HG03520 (cell line): ENCODE results near the gene ADGB.
"Not testable (repeated sequence)": the region's sequence is repeated elsewhere in the genome, so short reads cannot be mapped to it uniquely, and the experiment has no call there.

Experiments used
- ATAC-seq: cut with Tn5 transposase; IDR thresholded peaks from one replicate; pipeline ENCODE4 v1.9.1; 2021; ENCODE audit warnings: mild to moderate bottlenecking, moderate library complexity; ENCODE audit not compliant: unreplicated experiment

The ADGB gene

GRCh38 chr6:146814148-146814750 lies 215.5 kb downstream of the ADGB start:
- ATAC-seq, result no peak

DNA sequence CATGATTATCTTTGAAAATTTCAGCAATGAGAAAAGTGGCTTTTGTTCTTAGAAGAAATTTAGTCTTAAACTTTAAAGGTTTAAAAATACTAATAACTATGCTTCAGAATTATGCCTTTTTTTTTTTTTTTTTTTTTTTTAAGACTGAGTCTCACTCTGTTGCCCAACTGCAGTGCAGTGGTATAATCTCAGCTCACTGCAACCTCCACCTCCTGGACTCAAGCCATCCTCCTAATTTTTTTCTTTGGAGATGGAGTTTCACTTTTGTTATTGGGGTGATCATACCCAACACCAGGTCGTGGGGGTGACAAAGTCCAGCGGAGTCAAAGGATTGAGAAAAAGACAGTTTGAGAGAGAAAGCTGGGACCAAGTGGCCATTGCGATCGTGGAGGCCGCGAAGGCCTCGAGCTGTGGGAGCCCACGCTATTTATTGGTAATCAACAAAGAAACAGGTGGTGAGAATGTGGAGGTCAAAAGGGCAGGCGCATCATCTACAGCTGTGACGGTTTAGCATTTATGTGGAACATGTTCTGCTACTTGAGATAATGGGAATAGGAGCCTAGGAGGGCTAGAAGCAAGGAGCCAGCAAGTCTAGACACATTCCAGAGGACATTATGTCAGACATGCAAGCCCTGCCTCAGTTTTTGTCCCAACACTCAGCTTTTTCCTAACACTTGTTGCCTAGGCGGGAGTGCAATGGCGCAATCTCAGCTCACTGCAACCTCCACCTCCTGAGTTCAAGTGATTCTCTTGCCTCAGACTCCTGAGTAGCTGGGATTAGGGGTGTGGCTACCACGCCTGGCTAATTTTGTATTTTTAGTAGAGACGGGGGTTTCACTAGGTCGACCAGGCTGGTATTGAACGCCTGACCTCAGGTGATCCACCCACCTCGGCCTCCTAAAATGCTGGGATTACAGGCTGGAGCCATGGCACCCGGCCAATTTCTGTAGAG lies 217.0 kb downstream of the ADGB start:
- ATAC-seq, result not testable (repeated sequence)

DNA sequence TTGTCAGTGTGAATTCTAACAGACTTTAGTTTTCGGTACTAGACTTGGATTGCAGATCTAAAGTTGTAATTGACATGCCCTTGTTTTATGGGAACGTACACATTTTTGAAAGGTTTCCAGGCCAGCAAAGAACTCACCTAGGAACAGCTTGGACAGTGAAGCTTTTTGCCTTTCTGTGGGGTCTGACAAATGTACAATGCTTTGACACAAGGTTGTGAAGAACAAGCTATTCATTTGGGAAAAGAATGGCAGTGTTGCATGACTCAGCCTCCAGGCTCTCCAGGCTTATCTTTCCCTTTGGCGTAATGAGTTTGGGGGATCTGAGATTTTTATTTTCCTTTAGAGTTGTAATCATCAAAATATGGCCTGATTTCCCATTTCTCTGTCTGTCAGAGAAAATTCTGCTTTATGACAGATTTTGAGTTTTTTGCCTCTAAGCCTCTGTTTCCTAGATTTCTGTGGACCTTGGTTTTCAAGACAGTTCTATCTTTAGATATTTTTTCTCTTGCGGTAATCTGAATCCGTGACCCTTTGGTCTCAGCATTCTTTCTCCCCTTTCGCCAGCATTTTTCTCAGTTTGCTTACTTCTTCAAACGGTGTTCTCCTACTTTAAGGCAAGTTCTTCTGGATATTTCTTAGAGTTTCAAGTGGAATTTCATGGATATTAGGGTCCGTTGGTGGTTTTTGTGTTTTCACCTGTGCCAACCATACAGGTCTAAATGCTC lies 221.0 kb downstream of the ADGB start:
- ATAC-seq, result no peak

- no peak for ATAC-seq
These were observed 228.6 kb downstream of the ADGB start for GRCh38 chr6:146827216-146827928.

- ATAC-seq, result no peak
These were observed 231.2 kb downstream of the ADGB start for GRCh38 chr6:146829792-146830565.

GRCh38 chr6:146833157-146833556 lies 234.4 kb downstream of the ADGB start:
- ATAC-seq, result no peak

DNA sequence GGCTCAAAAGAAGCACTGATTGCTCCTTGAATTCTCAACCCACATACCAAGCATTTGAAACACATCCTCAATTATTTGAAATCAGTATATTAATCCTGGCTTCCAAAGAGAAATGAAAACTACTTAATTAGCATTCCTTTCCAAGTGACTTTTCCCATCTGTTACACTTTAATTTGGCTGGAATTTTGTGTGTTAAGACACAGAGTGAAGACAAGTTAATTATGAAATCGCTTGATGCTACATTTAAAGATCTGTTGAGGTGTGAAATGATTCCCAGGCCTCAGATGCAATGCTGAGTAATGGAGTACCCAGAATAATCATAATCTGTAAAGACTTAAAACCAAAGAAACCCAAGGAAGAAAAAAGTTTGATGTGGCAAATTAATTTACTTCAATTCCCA lies 241.4 kb downstream of the ADGB start:
- ATAC-seq, result no peak

- no peak for ATAC-seq
These were observed 241.9 kb downstream of the ADGB start for GRCh38 chr6:146840641-146841040.

- no peak for ATAC-seq
These were observed 248.7 kb downstream of the ADGB start for GRCh38 chr6:146847426-146847825.

DNA sequence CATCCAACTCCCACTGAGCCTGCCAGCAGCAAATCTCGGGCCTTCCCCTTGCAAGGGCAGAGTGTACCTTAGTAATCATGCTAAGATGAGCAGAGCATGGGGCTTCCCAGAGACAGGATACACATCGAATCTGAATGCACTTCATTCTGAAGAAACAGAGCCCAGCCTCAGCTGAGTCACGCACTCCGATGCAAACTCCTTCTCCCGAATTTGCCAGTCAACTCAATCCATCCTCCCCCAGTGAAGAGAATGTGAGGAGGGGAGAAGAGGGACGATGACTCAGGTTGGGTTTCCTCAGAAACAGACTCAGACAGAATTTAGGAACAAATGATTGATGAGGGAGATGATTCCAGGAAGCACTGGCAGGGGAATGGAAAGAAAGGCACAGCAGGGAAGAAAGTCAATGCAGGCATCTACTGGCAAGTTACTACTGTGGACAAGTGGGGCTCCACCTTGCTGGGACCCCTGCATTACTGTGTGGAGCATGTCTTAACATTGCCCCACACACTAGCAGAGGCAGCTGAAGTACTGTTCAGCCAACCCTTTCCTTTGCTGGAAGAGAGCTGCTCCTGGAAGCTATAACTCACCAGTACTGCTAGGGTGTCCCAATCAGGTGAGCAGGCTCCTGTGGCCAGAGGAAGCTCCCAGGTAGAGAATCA lies 251.6 kb downstream of the ADGB start:
- ATAC-seq, result no peak

GRCh38 chr6:146850981-146851380 lies 252.2 kb downstream of the ADGB start:
- ATAC-seq, result no peak

GRCh38 chr6:146851837-146852236 lies 253.1 kb downstream of the ADGB start:
- ATAC-seq, result no peak

- not testable (repeated sequence) for ATAC-seq
These were observed 255.9 kb downstream of the ADGB start for GRCh38 chr6:146854521-146855255.

- ATAC-seq, result no peak
These were observed 257.1 kb downstream of the ADGB start for GRCh38 chr6:146855889-146856288.

- peak; percentile 54 for ATAC-seq
These were observed 257.5 kb downstream of the ADGB start for GRCh38 chr6:146856296-146856695.

GRCh38 chr6:146857180-146857979 lies 258.6 kb downstream of the ADGB start:
- peak; percentile 92 for ATAC-seq

- ATAC-seq, result peak; percentile 1
These were observed 259.2 kb downstream of the ADGB start for GRCh38 chr6:146857980-146858347.

DNA sequence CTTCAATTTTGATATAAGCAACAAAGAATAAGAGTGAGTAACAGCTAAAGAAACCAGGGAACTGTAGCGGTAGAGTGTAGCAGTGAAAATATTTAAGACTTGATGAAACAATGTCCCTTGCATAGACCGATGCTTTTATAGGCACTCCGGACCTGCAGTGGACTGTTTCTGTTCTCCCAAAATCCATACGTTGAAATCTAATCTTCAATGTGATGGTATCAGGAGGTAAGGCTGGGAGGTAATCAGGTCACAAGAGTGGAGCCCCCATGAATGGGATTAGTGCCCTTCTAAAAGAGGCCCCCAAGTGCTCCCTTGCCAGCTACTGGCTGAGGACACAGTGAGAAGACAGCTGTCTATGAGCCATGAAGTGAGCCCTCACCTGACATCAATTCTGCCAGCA lies 260.4 kb downstream of the ADGB start:
- no peak for ATAC-seq
